Midbrain (tissue), 1 donor: Measurements from ENCODE around the gene KIAA1755.
A peak's percentile ranks its signal among the peaks of the same experiment; 100 is the strongest.
"Not testable (repeated sequence)": the region's sequence is repeated elsewhere in the genome, so short reads cannot be mapped to it uniquely, and the experiment has no call there.

Experiments
- DNase-seq: peaks from one replicate; lab custom pipeline; 2025; lab: John Stamatoyannopoulos, UW

The KIAA1755 gene

GRCh38 chr20:38266426-38266825 lies 5.9 kb upstream of the KIAA1755 start:
- no peak for DNase-seq

GRCh38 chr20:38262931-38263330 lies 2.4 kb upstream of the KIAA1755 start:
- DNase-seq, result no peak

- no peak for DNase-seq
These were observed 487 bp upstream of the KIAA1755 start for GRCh38 chr20:38261054-38261390.

GRCh38 chr20:38260025-38260377 lies 534 bp downstream of the KIAA1755 start:
- DNase-seq, result peak; percentile 52

- no peak for DNase-seq
These were observed 1.9 kb downstream of the KIAA1755 start for GRCh38 chr20:38258545-38259215.

GRCh38 chr20:38256966-38257365 lies 3.6 kb downstream of the KIAA1755 start:
- DNase-seq, result no peak

GRCh38 chr20:38256021-38256420 lies 4.5 kb downstream of the KIAA1755 start:
- DNase-seq, result no peak

- peak; percentile 43 for DNase-seq
These were observed 5.1 kb downstream of the KIAA1755 start for GRCh38 chr20:38255393-38255792.

- not testable (repeated sequence) for DNase-seq
These were observed 5.9 kb downstream of the KIAA1755 start for GRCh38 chr20:38254621-38255020.

GRCh38 chr20:38253571-38253970 lies 7.0 kb downstream of the KIAA1755 start:
- DNase-seq, result no peak

GRCh38 chr20:38252292-38253288 lies 7.9 kb downstream of the KIAA1755 start:
- no peak for DNase-seq

- DNase-seq, result not testable (repeated sequence)
These were observed 9.1 kb downstream of the KIAA1755 start for GRCh38 chr20:38251441-38251840.

GRCh38 chr20:38250609-38251008 lies 9.9 kb downstream of the KIAA1755 start:
- no peak for DNase-seq

GRCh38 chr20:38249536-38250310 lies 10.8 kb downstream of the KIAA1755 start:
- no peak for DNase-seq

- no peak for DNase-seq
These were observed 12.4 kb downstream of the KIAA1755 start for GRCh38 chr20:38248133-38248532.

GRCh38 chr20:38247725-38248124 lies 12.8 kb downstream of the KIAA1755 start:
- DNase-seq, result not testable (repeated sequence)

GRCh38 chr20:38247166-38247509 lies 13.4 kb downstream of the KIAA1755 start:
- DNase-seq, result no peak

- DNase-seq, result peak; percentile 35
These were observed 14.0 kb downstream of the KIAA1755 start for GRCh38 chr20:38246357-38247165.

GRCh38 chr20:38245753-38246152 lies 14.8 kb downstream of the KIAA1755 start:
- DNase-seq, result peak; percentile 57

- no peak for DNase-seq
These were observed 16.9 kb downstream of the KIAA1755 start for GRCh38 chr20:38243709-38244020.

GRCh38 chr20:38242848-38243708 lies 17.5 kb downstream of the KIAA1755 start:
- DNase-seq, result no peak
